GM10266 (cell line): ENCODE measurements around the gene SFTA2.

Experiments used
- DNase-seq: peaks from one replicate; pipeline ENCODE4 v3.0.0; 2012; ENCODE audit errors: extremely low spot score
- TF ChIP-seq, protein P1 (sequence below): IDR thresholded peaks from 2 replicates; pipeline ENCODE4 v1.5.1; 2012; ENCODE audit warnings: mild to moderate bottlenecking, low read depth; ENCODE audit not compliant: control insufficient read depth, insufficient read depth; ENCODE audit errors: missing control alignments

Gene SFTA2

GRCh38 chr6:30955367-30956042, 23.5 kb upstream of the SFTA2 start:
- DNase-seq = peak; percentile 70
- TF ChIP-seq, protein P1, sequence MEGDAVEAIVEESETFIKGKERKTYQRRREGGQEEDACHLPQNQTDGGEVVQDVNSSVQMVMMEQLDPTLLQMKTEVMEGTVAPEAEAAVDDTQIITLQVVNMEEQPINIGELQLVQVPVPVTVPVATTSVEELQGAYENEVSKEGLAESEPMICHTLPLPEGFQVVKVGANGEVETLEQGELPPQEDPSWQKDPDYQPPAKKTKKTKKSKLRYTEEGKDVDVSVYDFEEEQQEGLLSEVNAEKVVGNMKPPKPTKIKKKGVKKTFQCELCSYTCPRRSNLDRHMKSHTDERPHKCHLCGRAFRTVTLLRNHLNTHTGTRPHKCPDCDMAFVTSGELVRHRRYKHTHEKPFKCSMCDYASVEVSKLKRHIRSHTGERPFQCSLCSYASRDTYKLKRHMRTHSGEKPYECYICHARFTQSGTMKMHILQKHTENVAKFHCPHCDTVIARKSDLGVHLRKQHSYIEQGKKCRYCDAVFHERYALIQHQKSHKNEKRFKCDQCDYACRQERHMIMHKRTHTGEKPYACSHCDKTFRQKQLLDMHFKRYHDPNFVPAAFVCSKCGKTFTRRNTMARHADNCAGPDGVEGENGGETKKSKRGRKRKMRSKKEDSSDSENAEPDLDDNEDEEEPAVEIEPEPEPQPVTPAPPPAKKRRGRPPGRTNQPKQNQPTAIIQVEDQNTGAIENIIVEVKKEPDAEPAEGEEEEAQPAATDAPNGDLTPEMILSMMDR = peak; percentile 2

DNA sequence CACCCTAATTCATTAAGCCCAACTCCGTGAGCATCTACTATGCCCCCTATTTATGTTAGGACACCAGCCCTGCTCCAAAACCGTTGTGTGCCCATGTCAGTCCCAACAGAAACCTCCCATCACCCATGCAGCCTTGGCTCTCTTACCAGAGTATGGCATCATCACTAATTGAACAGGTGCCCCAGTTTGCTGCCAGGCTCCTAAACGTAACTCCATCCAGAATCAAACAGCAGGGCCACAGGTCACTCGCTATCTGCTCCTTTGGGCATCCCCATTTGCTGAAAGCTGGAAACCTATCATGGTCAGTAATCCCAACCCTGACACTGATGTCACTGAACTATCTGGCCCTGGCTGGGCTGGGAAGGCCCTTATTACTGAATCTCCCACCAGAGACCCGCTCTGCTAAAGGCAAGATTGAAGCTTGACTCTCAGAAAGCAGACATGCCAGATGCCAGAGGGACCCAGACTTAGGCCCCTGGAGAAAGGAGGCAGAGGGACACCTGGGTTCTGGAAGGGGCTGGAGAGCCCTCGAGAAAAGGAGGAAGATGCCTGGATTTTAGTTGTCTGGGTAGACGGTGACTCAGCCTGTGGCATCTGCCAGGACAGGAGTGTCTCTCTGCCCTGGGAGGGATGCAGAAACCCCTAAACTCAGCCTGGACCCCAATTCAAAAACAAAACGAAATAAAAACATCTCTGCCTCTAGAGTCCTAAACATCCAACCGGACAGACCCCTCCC, 22.8 kb upstream of the SFTA2 start:
- TF ChIP-seq, protein P1 = no peak
- no peak for DNase-seq

DNA sequence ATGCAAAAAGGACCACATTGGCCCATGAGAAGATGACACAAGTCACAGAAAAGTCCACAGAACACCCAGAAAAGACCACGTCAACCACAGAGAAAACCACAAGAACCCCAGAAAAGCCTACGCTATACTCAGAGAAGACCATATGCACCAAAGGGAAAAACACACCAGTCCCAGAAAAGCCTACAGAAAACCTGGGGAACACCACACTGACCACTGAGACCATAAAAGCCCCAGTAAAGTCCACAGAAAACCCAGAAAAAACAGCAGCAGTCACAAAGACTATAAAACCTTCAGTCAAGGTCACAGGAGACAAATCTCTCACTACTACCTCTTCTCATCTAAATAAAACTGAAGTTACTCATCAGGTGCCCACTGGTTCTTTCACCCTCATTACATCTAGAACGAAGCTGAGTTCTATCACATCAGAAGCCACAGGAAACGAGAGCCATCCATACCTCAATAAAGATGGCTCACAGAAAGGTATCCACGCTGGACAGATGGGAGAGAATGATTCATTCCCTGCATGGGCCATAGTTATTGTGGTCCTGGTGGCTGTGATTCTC, 20.0 kb upstream of the SFTA2 start:
- no peak for DNase-seq
- TF ChIP-seq, protein P1 = no peak

- TF ChIP-seq, protein P1 = no peak
- no peak for DNase-seq
These were observed 16.8 kb upstream of the SFTA2 start for GRCh38 chr6:30948811-30949210.

DNA sequence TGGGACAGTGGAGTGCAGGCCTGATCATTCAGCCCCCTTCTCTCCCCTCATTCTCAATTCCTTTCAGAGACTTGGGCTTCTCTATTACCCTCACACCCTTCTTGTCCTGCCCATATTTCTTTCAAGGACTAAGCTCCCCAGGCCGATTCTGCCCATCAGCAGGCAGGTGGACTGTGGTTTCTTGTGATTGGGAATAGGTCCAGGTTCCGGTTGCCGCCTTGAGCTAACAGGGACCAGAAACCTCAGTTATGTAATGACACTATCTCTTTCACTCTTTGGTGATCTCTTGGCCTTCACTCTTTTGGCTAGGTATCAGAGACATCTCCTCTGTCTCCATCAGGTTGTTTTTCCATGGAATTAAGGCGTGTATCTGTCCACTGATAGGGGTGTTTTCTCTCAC, 15.3 kb upstream of the SFTA2 start:
- TF ChIP-seq, protein P1 = no peak

DNA sequence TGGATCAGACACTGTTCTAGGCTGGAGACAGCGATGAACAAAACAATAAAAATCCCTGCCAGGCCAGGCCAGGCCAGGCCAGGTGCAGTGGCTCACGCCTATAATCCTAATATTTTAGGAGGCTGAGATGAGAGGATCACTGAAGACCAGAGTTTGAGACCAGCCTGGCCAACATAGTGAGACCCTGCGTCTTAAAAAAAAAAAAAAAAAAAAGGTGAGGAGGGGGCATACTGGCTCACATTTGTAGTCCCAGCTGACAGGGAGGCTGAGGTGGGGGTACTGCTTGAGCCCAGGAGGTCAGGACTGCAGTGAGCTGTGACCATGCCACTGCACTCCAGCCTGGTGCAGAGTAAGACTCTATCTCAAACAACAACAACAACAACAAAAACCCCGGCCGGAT, 13.3 kb upstream of the SFTA2 start:
- TF ChIP-seq, protein P1 = no peak
- no peak for DNase-seq

More for the DNA sequence above, 15.3 kb upstream of the SFTA2 start:
- DNase-seq = no peak

GRCh38 chr6:30944051-30944450, 12.1 kb upstream of the SFTA2 start:
- no peak for DNase-seq
- TF ChIP-seq, protein P1 = no peak
